Hypothalamus (tissue), 51 donors: ENCODE results near the gene SLC6A19.

Experiments
- DNase-seq, 51 donors: peaks; one replicate each; lab custom pipeline; 2025; lab: John Stamatoyannopoulos, UW

SLC6A19 gene

DNA sequence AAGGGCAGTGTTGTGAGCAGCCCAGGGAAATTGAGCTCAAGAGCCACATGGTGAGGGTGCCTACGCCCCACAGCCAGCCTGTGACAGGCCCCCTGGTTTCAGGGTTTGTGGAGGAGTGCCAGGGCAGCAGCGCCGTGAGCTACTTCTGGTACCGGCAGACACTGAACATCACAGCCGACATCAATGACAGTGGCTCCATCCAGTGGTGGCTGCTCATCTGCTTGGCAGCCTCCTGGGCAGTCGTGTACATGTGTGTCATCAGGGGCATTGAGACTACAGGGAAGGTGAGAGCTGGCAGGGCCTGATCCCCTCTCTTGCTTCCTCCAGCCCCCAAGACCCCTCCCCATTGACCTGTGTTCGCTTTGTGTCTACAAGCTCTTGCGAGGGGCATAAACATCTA is 34.0 kb downstream of the SLC6A19 start:
- no peak for DNase-seq

GRCh38 chr5:1235838-1236237 is 34.4 kb downstream of the SLC6A19 start:
- no peak for DNase-seq

DNA sequence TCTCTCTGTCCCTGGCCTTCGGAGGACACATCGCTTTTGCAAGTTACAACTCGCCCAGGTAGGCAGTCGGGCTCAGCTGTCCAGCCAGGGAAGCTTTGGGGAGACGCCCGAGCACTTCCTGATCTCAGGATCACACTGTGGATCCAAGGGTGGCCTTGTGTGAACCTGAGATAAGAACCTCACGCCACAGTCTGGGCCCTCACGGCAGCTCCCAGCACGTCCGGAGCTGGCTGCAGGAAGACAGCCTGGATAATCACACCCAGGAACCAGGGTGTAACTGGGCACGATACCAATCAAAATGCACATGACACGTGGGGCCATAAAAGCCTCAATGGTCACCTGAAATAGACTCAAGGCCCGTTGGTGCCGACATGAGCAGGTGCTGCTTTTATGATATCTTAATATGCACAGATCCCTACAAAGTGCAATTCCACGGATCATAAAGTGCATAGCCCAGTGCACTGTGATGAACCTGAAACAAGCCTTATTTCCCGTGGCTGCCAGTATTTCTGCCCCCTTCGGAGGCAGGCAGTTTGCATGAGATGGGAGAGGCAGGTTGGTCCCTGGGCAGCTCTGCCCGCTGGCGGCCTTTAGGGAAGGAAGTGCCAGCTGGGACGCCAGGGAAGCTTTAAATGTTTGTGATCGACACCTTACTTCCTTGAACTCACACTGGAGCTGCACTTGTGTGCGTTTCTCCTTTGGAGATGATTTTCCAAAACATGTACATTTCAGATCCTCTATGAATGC is 38.3 kb downstream of the SLC6A19 start:
- no peak for DNase-seq

- DNase-seq = no peak
These were observed 39.3 kb downstream of the SLC6A19 start for GRCh38 chr5:1240496-1241260.

GRCh38 chr5:1241509-1242080 is 40.2 kb downstream of the SLC6A19 start:
- no peak for DNase-seq

DNA sequence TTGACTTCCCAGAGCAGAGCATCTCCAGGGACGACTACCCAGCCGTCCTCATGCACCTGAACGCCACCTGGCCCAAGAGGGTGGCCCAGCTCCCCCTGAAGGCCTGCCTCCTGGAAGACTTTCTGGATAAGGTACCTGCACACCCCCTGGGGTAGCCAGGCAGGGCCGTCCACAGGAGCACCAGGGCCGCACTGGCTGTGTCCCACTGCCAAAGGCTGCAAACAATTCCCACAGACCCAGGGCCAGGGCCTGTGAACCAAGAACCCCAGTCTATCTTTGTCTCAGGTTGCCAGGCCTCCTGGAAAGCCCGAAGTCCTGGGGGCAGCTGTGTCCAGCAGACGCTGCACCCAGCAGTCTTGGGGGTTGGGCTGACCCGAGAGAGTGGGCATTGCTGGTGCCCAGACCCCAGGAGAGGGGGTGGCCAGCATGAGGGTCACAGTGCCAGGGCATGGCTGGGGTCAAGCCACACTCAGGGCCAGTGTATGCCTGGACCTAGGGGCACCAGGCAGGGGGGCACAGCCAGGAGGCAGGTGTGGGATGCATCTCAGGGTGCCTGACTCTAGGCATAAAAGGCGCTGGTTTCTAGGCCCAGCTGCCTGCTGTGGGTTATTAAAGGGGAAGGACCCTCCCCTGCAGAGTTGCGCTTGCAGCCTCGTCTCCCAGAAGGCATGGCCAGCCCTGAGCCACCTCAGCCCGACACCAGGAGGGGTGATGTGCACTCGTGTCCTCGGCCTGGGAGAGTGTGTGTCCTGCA is 41.5 kb downstream of the SLC6A19 start:
- DNase-seq = no peak

DNA sequence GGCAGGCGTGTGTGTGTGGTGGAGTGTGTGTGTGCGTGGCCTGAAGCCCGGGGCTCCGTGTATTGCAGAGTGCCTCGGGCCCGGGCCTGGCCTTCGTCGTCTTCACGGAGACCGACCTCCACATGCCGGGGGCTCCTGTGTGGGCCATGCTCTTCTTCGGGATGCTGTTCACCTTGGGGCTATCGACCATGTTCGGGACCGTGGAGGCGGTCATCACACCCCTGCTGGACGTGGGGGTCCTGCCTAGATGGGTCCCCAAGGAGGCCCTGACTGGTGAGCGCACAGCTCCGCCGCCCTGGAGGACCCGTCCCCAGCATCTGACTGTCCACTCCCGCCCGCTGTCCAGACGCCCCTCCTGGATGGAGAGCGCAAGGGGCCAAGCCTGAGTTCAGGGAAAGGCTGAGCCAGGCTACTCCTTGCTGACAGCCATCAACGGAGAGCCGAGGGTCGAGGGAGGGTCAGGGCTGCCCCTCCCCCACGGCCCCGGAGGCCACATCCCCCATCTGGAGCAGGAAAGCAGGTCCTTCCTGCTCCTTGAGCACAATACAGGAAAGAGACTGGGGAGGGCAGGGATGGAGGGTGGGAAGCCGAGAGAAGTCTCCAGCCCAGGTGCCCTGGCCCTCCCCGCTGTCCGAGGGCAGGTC is 42.2 kb downstream of the SLC6A19 start:
- no peak for DNase-seq

- no peak for DNase-seq
These were observed 42.9 kb downstream of the SLC6A19 start for GRCh38 chr5:1244255-1244654.

GRCh38 chr5:1244976-1245375 is 43.6 kb downstream of the SLC6A19 start:
- DNase-seq = peak in 5 of 51 donors; percentile 1 to 20 (median 12)

DNA sequence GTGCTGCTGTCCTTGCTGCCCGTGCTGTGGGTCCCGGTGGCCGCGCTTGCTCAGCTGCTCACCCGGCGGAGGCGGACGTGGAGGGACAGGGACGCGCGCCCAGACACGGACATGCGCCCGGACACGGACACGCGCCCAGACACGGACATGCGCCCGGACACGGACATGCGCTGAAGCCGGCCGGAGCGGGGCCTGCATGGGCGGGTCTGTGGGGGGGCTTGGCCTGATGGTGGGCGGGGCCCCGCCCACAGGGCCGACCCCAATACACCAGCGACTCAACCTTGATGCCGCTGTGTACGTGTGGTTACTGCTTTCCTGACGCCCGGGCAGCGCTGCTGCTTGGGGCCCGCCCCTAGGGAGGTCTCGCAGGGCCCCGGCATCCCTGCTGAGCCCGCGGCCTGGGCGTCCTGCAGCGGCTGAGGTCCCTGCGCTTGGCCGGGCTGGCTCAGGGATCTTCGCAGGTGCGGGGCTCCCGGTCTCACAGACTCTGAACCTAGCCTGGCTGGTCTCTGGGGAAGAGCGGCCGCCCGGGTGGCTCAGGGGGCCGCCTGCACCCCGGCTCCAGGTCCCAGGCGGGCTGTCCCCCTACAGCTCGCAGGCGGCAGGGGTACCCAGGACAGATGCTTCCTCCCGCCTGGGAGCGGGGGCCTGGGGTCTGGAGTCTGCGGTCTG is 44.6 kb downstream of the SLC6A19 start:
- DNase-seq = peak in 22 of 51 donors; percentile 5 to 64 (median 24)

GRCh38 chr5:1246711-1247431 is 45.5 kb downstream of the SLC6A19 start:
- peak in 4 of 51 donors; percentile 4 to 35 (median 18) for DNase-seq

DNA sequence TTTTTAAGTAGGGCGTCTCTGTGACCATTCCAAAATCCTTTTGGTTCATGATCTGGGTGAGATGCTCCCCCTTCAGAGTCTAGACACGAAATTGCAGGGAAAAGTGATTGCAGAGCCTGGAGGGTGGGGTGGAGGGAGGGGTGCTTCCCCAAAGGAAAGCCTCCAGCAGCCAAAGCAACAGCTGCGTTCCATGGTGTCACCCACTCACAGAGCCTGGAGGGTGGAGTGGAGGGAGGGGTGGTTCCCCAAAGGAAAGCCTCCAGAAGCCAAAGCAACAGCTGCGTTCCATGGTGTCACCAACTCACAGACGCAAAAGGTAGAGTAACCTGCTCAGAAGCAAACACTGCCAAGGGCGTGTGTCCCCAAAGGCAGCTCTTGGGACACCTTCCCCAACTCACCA is 46.4 kb downstream of the SLC6A19 start:
- peak in 1 of 51 donors; percentile 35 for DNase-seq

- no peak for DNase-seq
These were observed 48.2 kb downstream of the SLC6A19 start for GRCh38 chr5:1249366-1250280.

- no peak for DNase-seq
These were observed 50.5 kb downstream of the SLC6A19 start for GRCh38 chr5:1251678-1252580.

GRCh38 chr5:1252681-1253080 is 51.3 kb downstream of the SLC6A19 start:
- DNase-seq = no peak

- no peak for DNase-seq
These were observed 52.2 kb downstream of the SLC6A19 start for GRCh38 chr5:1253456-1254105.

DNA sequence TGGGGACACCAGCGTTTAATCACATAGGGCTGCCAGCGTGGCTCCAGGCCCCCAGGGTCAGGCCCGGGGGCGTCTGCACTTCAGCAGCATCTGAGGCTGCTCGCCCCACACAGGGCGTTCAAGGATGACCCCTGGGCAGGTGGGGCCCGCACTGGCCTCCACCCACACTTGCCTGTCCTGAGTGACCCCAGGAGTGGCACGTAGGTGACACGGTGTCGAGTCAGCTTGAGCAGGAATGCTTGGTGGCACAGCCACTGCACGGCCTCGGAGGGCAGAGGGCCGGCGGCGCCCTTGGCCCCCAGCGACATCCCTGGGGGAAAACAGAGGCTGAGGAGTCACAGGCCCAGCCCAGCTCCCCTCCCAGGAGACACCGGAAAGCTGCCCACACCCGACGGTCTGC is 52.8 kb downstream of the SLC6A19 start:
- DNase-seq = no peak
